NCI-H2081 treated with DMSO at 0.1 percent for 48 hours (cell line): ENCODE measurements around the gene ZNF274.
"Not testable (repeated sequence)": the region's sequence is repeated elsewhere in the genome, so short reads cannot be mapped to it uniquely, and the experiment has no call there.

Experiments
- DNase-seq: peaks from one replicate; lab custom pipeline; 2025; lab: John Stamatoyannopoulos, UW

ZNF274 gene

GRCh38 chr19:58212336-58213074, 29.6 kb downstream of the ZNF274 start:
- DNase-seq: no peak

- DNase-seq: no peak
These were observed 30.2 kb downstream of the ZNF274 start for GRCh38 chr19:58213075-58213369.

- DNase-seq: no peak
These were observed 34.2 kb downstream of the ZNF274 start for GRCh38 chr19:58217069-58217481.

- DNase-seq: no peak
These were observed 34.9 kb downstream of the ZNF274 start for GRCh38 chr19:58217607-58218391.

GRCh38 chr19:58218899-58219298, 36.0 kb downstream of the ZNF274 start:
- peak; percentile 3 for DNase-seq

GRCh38 chr19:58227964-58228584, 45.2 kb downstream of the ZNF274 start:
- DNase-seq: no peak

GRCh38 chr19:58228585-58229254, 45.9 kb downstream of the ZNF274 start, which contains the start of gene ZNF544:
Gene ZNF544, plus strand, starts transcription at chr19:58228914. Its CDS starts 15,110 bp downstream, at chr19:58244024.
- DNase-seq: peak; percentile 20

- no peak for DNase-seq
These were observed 46.4 kb downstream of the ZNF274 start for GRCh38 chr19:58229255-58229639.

GRCh38 chr19:58237324-58237723, 54.5 kb downstream of the ZNF274 start:
- no peak for DNase-seq

GRCh38 chr19:58243351-58243750, 60.5 kb downstream of the ZNF274 start:
- DNase-seq: no peak

GRCh38 chr19:58248886-58249285, 66.0 kb downstream of the ZNF274 start:
- DNase-seq: no peak

GRCh38 chr19:58252102-58252685, 69.3 kb downstream of the ZNF274 start:
- DNase-seq: no peak

GRCh38 chr19:58258259-58258658, 75.4 kb downstream of the ZNF274 start:
- not testable (repeated sequence) for DNase-seq

GRCh38 chr19:58261600-58261967, 78.7 kb downstream of the ZNF274 start:
- no peak for DNase-seq

- DNase-seq: no peak
These were observed 79.4 kb downstream of the ZNF274 start for GRCh38 chr19:58261968-58262921.

GRCh38 chr19:58262922-58263296, 80.0 kb downstream of the ZNF274 start:
- DNase-seq: no peak
